ENCODE measurements around the gene HS6ST2.

The HS6ST2 gene

GRCh38 chrX:132742246-132742645 lies 216.2 kb downstream of the HS6ST2 start:
- H3K4me1 Mint-ChIP-seq (ENCODE audit: low read depth): peaks cover 29% of the 10 kb centered on the region
- DNase-seq: no peak
- H3K4me3 Mint-ChIP-seq: no peak overlapping the region
- H3K9me3 Mint-ChIP-seq: no peaks in the 10 kb centered on the region
- no peak overlapping the region for H3K27ac Mint-ChIP-seq
- no peaks in the 10 kb centered on the region for H3K36me3 Mint-ChIP-seq (ENCODE audit: low read depth)
- H3K27me3 Mint-ChIP-seq: peaks cover 66% of the 10 kb centered on the region

GRCh38 chrX:132741689-132742088 lies 216.7 kb downstream of the HS6ST2 start:
- DNase-seq: no peak
- H3K9me3 Mint-ChIP-seq: no peaks in the 10 kb centered on the region
- H3K4me3 Mint-ChIP-seq: no peak overlapping the region
- H3K27me3 Mint-ChIP-seq: peaks cover 63% of the 10 kb centered on the region
- H3K36me3 Mint-ChIP-seq (ENCODE audit: low read depth): no peaks in the 10 kb centered on the region
- no peak overlapping the region for H3K27ac Mint-ChIP-seq
- peaks cover 33% of the 10 kb centered on the region for H3K4me1 Mint-ChIP-seq (ENCODE audit: low read depth)

- Mint-ChIP-seq H3K27me3 (peaks cover 60% of the 10 kb centered on the region), H3K4me1 (ENCODE audit: low read depth) (peaks cover 33% of the 10 kb centered on the region), H3K4me3 (no peak overlapping the region), H3K36me3 (ENCODE audit: low read depth) (no peaks in the 10 kb centered on the region), H3K27ac (no peak overlapping the region), H3K9me3 (no peaks in the 10 kb centered on the region)
- DNase-seq: no peak
Measured at GRCh38 chrX:132740316-132741123, 217.9 kb downstream of the HS6ST2 start.

- no peak for DNase-seq
- no peaks in the 10 kb centered on the region for H3K9me3 Mint-ChIP-seq
- peaks cover 33% of the 10 kb centered on the region for H3K4me1 Mint-ChIP-seq (ENCODE audit: low read depth)
- H3K27me3 Mint-ChIP-seq: peaks cover 53% of the 10 kb centered on the region
- H3K27ac Mint-ChIP-seq: no peak overlapping the region
- H3K4me3 Mint-ChIP-seq: no peak overlapping the region
- H3K36me3 Mint-ChIP-seq (ENCODE audit: low read depth): no peaks in the 10 kb centered on the region
Measured at GRCh38 chrX:132738951-132739350, 219.5 kb downstream of the HS6ST2 start.

- Mint-ChIP-seq H3K27me3 (peaks cover 54% of the 10 kb centered on the region), H3K4me3 (no peak overlapping the region), H3K36me3 (ENCODE audit: low read depth) (no peaks in the 10 kb centered on the region), H3K4me1 (ENCODE audit: low read depth) (peaks cover 31% of the 10 kb centered on the region), H3K27ac (peak overlapping the region; percentile 24), H3K9me3 (no peaks in the 10 kb centered on the region)
- DNase-seq: peak; percentile 58
Measured at GRCh38 chrX:132737743-132738142, 220.7 kb downstream of the HS6ST2 start.

GRCh38 chrX:132732236-132732635 lies 226.2 kb downstream of the HS6ST2 start:
- Mint-ChIP-seq H3K4me1 (ENCODE audit: low read depth) (peaks cover 9% of the 10 kb centered on the region), H3K9me3 (no peaks in the 10 kb centered on the region), H3K27me3 (peaks cover 40% of the 10 kb centered on the region), H3K4me3 (no peak overlapping the region), H3K36me3 (ENCODE audit: low read depth) (no peaks in the 10 kb centered on the region), H3K27ac (no peak overlapping the region)
- DNase-seq: no peak

GRCh38 chrX:132730726-132731125 lies 227.7 kb downstream of the HS6ST2 start:
- no peak overlapping the region for H3K27ac Mint-ChIP-seq
- DNase-seq: no peak

GRCh38 chrX:132730266-132730665 lies 228.2 kb downstream of the HS6ST2 start:
- Mint-ChIP-seq H3K27me3 (peaks cover 38% of the 10 kb centered on the region), H3K36me3 (ENCODE audit: low read depth) (no peaks in the 10 kb centered on the region), H3K27ac (no peak overlapping the region), H3K4me3 (no peak overlapping the region), H3K4me1 (ENCODE audit: low read depth) (peaks cover 6% of the 10 kb centered on the region), H3K9me3 (no peaks in the 10 kb centered on the region)
- DNase-seq: no peak

More at GRCh38 chrX:132730726-132731125, 227.7 kb downstream of the HS6ST2 start:
- Mint-ChIP-seq H3K9me3 (no peaks in the 10 kb centered on the region), H3K27me3 (peaks cover 38% of the 10 kb centered on the region), H3K4me3 (no peak overlapping the region), H3K36me3 (ENCODE audit: low read depth) (no peaks in the 10 kb centered on the region), H3K4me1 (ENCODE audit: low read depth) (peaks cover 6% of the 10 kb centered on the region)

GRCh38 chrX:132728296-132728695 lies 230.1 kb downstream of the HS6ST2 start:
- no peaks in the 10 kb centered on the region for H3K36me3 Mint-ChIP-seq (ENCODE audit: low read depth)

GRCh38 chrX:132718431-132718958 lies 239.9 kb downstream of the HS6ST2 start:
- H3K36me3 Mint-ChIP-seq (ENCODE audit: low read depth): no peaks in the 10 kb centered on the region
- H3K27ac Mint-ChIP-seq: no peak overlapping the region
- no peaks in the 10 kb centered on the region for H3K4me1 Mint-ChIP-seq (ENCODE audit: low read depth)
- peaks cover 74% of the 10 kb centered on the region for H3K27me3 Mint-ChIP-seq
- DNase-seq: no peak
- H3K4me3 Mint-ChIP-seq: no peak overlapping the region
- H3K9me3 Mint-ChIP-seq: no peaks in the 10 kb centered on the region

More at GRCh38 chrX:132728296-132728695, 230.1 kb downstream of the HS6ST2 start:
- Mint-ChIP-seq H3K4me1 (ENCODE audit: low read depth) (peaks cover 6% of the 10 kb centered on the region), H3K9me3 (no peaks in the 10 kb centered on the region), H3K27ac (no peak overlapping the region), H3K4me3 (no peak overlapping the region), H3K27me3 (peaks cover 34% of the 10 kb centered on the region)
- DNase-seq: no peak

GRCh38 chrX:132716006-132716405 lies 242.4 kb downstream of the HS6ST2 start:
- H3K4me3 Mint-ChIP-seq: no peak overlapping the region
- H3K4me1 Mint-ChIP-seq (ENCODE audit: low read depth): peaks cover under 1% of the 10 kb centered on the region
- no peak for DNase-seq
- H3K27ac Mint-ChIP-seq: no peak overlapping the region
- H3K27me3 Mint-ChIP-seq: peaks cover 88% of the 10 kb centered on the region
- no peaks in the 10 kb centered on the region for H3K9me3 Mint-ChIP-seq
- H3K36me3 Mint-ChIP-seq (ENCODE audit: low read depth): no peaks in the 10 kb centered on the region

- no peak overlapping the region for H3K4me3 Mint-ChIP-seq
- peaks cover 2% of the 10 kb centered on the region for H3K4me1 Mint-ChIP-seq (ENCODE audit: low read depth)
- H3K9me3 Mint-ChIP-seq: no peaks in the 10 kb centered on the region
- H3K36me3 Mint-ChIP-seq (ENCODE audit: low read depth): no peaks in the 10 kb centered on the region
- H3K27ac Mint-ChIP-seq: no peak overlapping the region
- no peak for DNase-seq
- H3K27me3 Mint-ChIP-seq: peaks cover 84% of the 10 kb centered on the region
Measured at GRCh38 chrX:132714913-132715312, 243.5 kb downstream of the HS6ST2 start.

GRCh38 chrX:132712350-132712749 lies 246.1 kb downstream of the HS6ST2 start:
- Mint-ChIP-seq H3K27me3 (peaks cover 66% of the 10 kb centered on the region), H3K4me1 (ENCODE audit: low read depth) (peaks cover 2% of the 10 kb centered on the region), H3K9me3 (no peaks in the 10 kb centered on the region), H3K27ac (no peak overlapping the region), H3K4me3 (no peak overlapping the region), H3K36me3 (ENCODE audit: low read depth) (no peaks in the 10 kb centered on the region)
- DNase-seq: no peak

GRCh38 chrX:132710656-132711155 lies 247.7 kb downstream of the HS6ST2 start:
- Mint-ChIP-seq H3K36me3 (ENCODE audit: low read depth) (no peaks in the 10 kb centered on the region), H3K9me3 (no peaks in the 10 kb centered on the region), H3K27ac (no peak overlapping the region), H3K4me3 (no peak overlapping the region), H3K4me1 (ENCODE audit: low read depth) (peaks cover 2% of the 10 kb centered on the region), H3K27me3 (peaks cover 54% of the 10 kb centered on the region)
- no peak for DNase-seq

GRCh38 chrX:132708529-132708928 lies 249.9 kb downstream of the HS6ST2 start:
- Mint-ChIP-seq H3K4me1 (ENCODE audit: low read depth) (peaks cover 2% of the 10 kb centered on the region), H3K27me3 (peaks cover 50% of the 10 kb centered on the region), H3K9me3 (no peaks in the 10 kb centered on the region), H3K4me3 (no peak overlapping the region), H3K27ac (no peak overlapping the region), H3K36me3 (ENCODE audit: low read depth) (no peaks in the 10 kb centered on the region)
- DNase-seq: no peak
